GM20000 (cell line): ENCODE data around the gene OPN1SW.

Experiments used
- DNase-seq: peaks from one replicate; pipeline ENCODE4 v3.0.0; 2012; ENCODE audit warnings: low spot score
- TF ChIP-seq, protein P1 (sequence below): IDR thresholded peaks from 2 replicates; pipeline ENCODE4 v1.5.1; 2012; ENCODE audit warnings: mild to moderate bottlenecking, control low read depth; ENCODE audit errors: extremely low read depth, missing control alignments

OPN1SW gene

DNA sequence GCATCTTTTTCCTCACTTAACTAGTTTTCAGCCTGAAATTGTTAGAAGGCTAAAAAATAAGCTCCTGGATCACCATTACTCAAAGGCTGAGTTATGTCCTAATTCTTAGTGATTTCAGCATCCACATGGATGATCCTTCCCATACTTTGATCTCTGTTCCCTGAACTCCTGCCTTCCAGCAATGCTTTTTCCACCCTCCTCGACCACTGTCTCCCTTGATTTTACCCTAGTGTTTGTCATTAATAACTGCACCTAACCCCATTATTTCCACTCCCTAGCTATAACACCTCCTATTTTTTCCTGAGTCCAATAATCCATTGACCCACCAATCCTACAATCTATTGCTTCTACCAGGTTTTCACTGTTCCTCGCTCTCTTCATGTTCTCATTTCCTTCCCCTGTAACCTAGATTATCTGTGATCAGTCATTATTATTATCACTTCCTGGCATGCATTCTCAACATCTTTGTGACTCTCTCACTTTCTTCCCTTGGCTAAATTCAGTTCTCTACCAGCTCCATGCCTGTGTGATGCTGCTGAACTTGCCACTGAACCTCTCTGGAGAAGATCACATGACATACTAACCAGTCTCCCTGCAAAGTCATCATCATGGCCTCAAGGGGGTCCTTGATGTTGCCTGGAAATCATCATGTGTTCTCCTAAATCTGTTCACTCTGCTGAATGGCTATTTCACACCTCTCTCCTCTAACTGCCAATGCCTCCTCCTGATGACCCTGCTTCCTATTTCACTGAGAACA, 42.9 kb downstream of the OPN1SW start:
- TF ChIP-seq, protein P1, sequence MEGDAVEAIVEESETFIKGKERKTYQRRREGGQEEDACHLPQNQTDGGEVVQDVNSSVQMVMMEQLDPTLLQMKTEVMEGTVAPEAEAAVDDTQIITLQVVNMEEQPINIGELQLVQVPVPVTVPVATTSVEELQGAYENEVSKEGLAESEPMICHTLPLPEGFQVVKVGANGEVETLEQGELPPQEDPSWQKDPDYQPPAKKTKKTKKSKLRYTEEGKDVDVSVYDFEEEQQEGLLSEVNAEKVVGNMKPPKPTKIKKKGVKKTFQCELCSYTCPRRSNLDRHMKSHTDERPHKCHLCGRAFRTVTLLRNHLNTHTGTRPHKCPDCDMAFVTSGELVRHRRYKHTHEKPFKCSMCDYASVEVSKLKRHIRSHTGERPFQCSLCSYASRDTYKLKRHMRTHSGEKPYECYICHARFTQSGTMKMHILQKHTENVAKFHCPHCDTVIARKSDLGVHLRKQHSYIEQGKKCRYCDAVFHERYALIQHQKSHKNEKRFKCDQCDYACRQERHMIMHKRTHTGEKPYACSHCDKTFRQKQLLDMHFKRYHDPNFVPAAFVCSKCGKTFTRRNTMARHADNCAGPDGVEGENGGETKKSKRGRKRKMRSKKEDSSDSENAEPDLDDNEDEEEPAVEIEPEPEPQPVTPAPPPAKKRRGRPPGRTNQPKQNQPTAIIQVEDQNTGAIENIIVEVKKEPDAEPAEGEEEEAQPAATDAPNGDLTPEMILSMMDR, result no peak
- DNase-seq, result no peak

DNA sequence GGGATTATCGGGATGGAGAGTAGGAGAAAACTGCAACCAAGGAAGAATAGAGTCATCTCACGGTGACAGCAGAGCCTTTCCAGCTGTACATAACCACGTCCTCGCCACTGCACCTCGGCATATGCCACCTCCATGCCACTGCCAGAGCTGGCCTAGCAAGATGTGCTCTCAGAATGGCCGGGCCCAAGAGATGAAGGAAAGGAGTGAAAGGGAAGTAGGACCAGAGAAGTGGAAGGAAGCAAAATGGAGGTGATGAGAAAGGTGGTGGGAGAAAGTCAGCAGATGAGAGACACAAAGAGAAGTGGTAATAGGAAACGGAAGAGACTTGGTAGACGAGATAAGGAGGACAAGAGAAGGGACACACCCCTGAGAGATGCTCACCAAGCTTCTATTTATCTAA, 44.4 kb downstream of the OPN1SW start:
- no peak for DNase-seq
- TF ChIP-seq, protein P1, result no peak

DNA sequence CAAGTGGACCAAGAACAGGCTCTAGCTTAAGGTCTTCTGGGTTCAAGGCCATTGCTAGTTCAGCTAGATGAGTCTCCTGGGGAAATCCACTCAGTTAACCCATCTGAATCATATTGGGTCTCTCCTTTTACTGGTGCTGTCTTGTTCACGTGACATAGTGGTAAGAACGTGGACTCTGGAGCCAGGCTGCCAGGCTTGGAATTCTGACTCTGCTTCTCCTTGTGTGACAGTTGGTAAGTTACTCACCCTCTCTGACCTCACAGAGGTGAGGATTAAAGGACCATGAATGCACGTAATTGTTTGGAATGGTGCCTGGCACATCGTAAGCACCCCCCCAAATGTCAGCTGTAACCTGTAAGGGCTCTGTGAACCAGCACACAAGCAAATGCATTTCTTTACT, 46.1 kb downstream of the OPN1SW start:
- no peak for DNase-seq
- TF ChIP-seq, protein P1, result no peak

DNA sequence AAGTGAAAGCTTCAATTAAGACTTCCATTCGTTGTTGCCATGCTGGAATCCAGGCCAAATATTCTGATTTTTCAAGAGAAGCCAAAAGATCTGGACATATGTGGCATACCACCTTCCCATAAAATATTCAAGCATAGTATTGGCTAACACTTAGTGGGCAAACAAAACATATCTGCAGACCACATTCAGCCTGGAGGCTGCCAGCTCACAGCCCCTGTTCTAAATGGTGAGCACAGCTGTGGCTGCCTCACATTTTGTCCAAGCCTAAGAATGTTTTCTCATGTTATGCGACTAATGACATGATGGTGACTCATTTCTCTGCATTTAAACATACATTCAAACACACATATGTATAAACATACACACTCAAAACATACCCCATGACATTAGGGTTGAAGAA, 47.0 kb downstream of the OPN1SW start:
- TF ChIP-seq, protein P1, result no peak
- DNase-seq, result no peak

DNA sequence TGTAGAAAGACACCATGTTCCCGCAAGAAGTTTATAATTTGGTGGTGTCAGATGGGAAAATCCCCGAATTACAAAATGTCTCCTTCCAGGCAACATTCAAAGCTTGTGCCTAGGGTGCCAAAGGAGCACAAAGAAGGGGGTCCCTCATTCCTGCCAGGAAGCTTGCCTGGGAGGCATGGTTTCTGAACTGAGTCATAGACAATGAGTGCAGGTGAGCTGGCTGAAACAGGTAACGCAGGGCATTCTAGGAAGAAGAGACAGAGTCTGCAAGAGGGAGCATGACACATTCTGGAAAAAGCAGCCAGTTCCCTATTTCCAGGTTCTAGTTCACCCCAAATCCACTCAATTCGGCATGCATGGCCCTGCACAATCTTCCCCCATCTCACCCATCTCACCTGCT, 48.4 kb downstream of the OPN1SW start:
- no peak for DNase-seq
- TF ChIP-seq, protein P1, result no peak

DNA sequence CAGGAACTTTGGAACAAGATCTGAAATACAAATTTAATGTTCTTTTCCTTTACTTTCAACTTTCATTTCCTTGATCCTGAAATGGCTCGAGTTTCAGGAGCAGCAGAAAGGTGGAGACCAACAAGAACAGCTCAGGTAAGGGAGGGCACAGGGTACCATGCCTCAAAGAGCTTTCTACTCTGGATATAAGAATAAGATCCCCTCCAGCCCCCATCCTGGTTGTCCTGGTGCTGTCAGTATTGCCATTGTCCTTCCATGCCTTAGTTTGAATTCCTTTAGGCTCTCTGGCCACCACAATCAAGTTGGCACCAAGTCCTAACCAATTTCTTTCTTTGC, 48.9 kb downstream of the OPN1SW start:
- TF ChIP-seq, protein P1, result no peak
- no peak for DNase-seq

DNA sequence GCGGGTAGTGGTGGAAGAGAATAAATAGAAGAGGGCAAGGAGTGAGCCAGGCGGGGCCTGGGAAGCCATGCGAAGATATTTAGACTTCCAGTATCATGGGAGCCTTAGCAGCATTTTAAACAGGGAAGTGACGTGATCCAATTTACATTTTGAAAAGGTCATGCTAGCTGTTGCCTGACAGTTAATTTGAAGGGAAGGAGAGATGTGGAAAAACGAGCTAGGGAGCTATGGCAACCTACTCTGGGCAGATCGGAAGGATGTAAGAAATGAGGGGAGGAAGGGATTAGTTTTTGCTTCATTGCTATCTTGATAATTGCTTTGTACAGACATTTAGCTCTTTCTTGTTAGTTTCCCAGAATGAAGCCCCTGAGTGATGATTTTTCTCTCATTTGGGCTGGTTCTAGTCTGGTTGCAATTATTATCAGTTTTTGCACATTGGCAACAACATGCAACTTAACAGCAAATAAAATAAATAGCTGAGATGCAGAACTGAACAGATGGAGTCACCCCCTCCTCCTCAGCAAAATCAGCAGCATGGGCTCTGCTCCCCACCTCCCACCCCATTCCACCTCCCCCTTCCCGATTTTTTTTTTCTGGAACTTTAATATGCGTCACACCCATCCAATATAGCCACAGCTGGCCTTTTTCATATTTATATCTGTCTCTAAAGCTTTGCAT, 49.4 kb downstream of the OPN1SW start:
- TF ChIP-seq, protein P1, result no peak
- DNase-seq, result no peak
